ENCODE results near the gene TYROBP.

The TYROBP gene

GRCh38 chr19:35889370-35890112 lies 18.6 kb downstream of the TYROBP start:
- H3K9me2 ChIP-seq (replicated peaks; ENCODE audit: insufficient read depth, low read length), result no peaks in the 10 kb centered on the region
- DNase-seq, result no peak
- TF ChIP-seq EZH2phosphoT487 (IDR thresholded peaks at IDR 0.05; ENCODE audit: low read length), result no peak
- TF ChIP-seq EZH2 (optimal IDR thresholded peaks at IDR 0.05; ENCODE audit: low read depth, low read length), result no peak
- TF ChIP-seq CTCF (IDR thresholded peaks at IDR 0.05; ENCODE audit: low read length), result no peak
- no peaks in the 10 kb centered on the region for H3F3A ChIP-seq (ENCODE audit: insufficient read depth, low read length)
- H3K9me3 ChIP-seq (replicated peaks; ENCODE audit: insufficient read depth, low read length), result no peaks in the 10 kb centered on the region
- no peaks in the 10 kb centered on the region for H3K36me3 ChIP-seq (replicated peaks; ENCODE audit: insufficient read depth, low read length)
- H3K4me1 ChIP-seq (ENCODE audit: low read length), result no peaks in the 10 kb centered on the region
- no peak overlapping the region for H3K9ac ChIP-seq (ENCODE audit: low read length)
- H2AFZ ChIP-seq (ENCODE audit: low read length), result no peak overlapping the region
- H3K79me2 ChIP-seq (ENCODE audit: low read length), result no peaks in the 10 kb centered on the region
- no peaks in the 10 kb centered on the region for H3K27me3 ChIP-seq (replicated peaks; ENCODE audit: insufficient read depth, low read length)
- no peak overlapping the region for H3K4me2 ChIP-seq (ENCODE audit: low read depth, low read length)
- H3K4me3 ChIP-seq (ENCODE audit: low read length), result no peak overlapping the region
- no peaks in the 10 kb centered on the region for H4K20me1 ChIP-seq (ENCODE audit: insufficient read depth, low read length)
- H3K27ac ChIP-seq (ENCODE audit: low read length), result no peak overlapping the region

GRCh38 chr19:35888398-35888797 lies 19.7 kb downstream of the TYROBP start:
- Histone ChIP-seq H3K9ac (ENCODE audit: low read length) (no peak overlapping the region), H3F3A (ENCODE audit: insufficient read depth, low read length) (no peaks in the 10 kb centered on the region), H3K4me3 (ENCODE audit: low read length) (no peak overlapping the region), H3K79me2 (ENCODE audit: low read length) (no peaks in the 10 kb centered on the region), H2AFZ (ENCODE audit: low read length) (no peak overlapping the region), H3K27ac (ENCODE audit: low read length) (no peak overlapping the region), H3K36me3 (replicated peaks; ENCODE audit: insufficient read depth, low read length) (no peaks in the 10 kb centered on the region), H3K9me2 (replicated peaks; ENCODE audit: insufficient read depth, low read length) (no peaks in the 10 kb centered on the region), H3K27me3 (replicated peaks; ENCODE audit: insufficient read depth, low read length) (no peaks in the 10 kb centered on the region; the same call in 1 of the 2 replicates), H3K4me2 (ENCODE audit: low read depth, low read length) (no peak overlapping the region), H4K20me1 (ENCODE audit: insufficient read depth, low read length) (no peaks in the 10 kb centered on the region), H3K4me1 (ENCODE audit: low read length) (no peaks in the 10 kb centered on the region), H3K9me3 (replicated peaks; ENCODE audit: insufficient read depth, low read length) (no peaks in the 10 kb centered on the region)
- TF ChIP-seq EZH2phosphoT487 (IDR thresholded peaks at IDR 0.05; ENCODE audit: low read length), result no peak
- no peak for TF ChIP-seq CTCF (IDR thresholded peaks at IDR 0.05; ENCODE audit: low read length)
- TF ChIP-seq EZH2 (optimal IDR thresholded peaks at IDR 0.05; ENCODE audit: low read depth, low read length), result no peak
- DNase-seq, result no peak

- TF ChIP-seq EZH2 (optimal IDR thresholded peaks at IDR 0.05; ENCODE audit: low read depth, low read length), result no peak
- Histone ChIP-seq H3K36me3 (replicated peaks; ENCODE audit: insufficient read depth, low read length) (no peaks in the 10 kb centered on the region), H3K4me3 (ENCODE audit: low read length) (no peak overlapping the region), H3K27ac (ENCODE audit: low read length) (no peak overlapping the region), H3K79me2 (ENCODE audit: low read length) (no peaks in the 10 kb centered on the region), H3F3A (ENCODE audit: insufficient read depth, low read length) (no peaks in the 10 kb centered on the region), H3K9me3 (replicated peaks; ENCODE audit: insufficient read depth, low read length) (no peaks in the 10 kb centered on the region), H3K4me2 (ENCODE audit: low read depth, low read length) (no peak overlapping the region), H3K9ac (ENCODE audit: low read length) (no peak overlapping the region), H3K27me3 (replicated peaks; ENCODE audit: insufficient read depth, low read length) (no peaks in the 10 kb centered on the region; the same call in none of the 2 replicates), H3K9me2 (replicated peaks; ENCODE audit: insufficient read depth, low read length) (no peaks in the 10 kb centered on the region), H4K20me1 (ENCODE audit: insufficient read depth, low read length) (no peaks in the 10 kb centered on the region), H2AFZ (ENCODE audit: low read length) (no peak overlapping the region), H3K4me1 (ENCODE audit: low read length) (no peaks in the 10 kb centered on the region)
- no peak for DNase-seq
These were observed 20.9 kb downstream of the TYROBP start for GRCh38 chr19:35887197-35887596.

GRCh38 chr19:35885904-35886303 lies 22.2 kb downstream of the TYROBP start:
- H3K36me3 ChIP-seq (replicated peaks; ENCODE audit: insufficient read depth, low read length), result no peaks in the 10 kb centered on the region
- H3K4me3 ChIP-seq (ENCODE audit: low read length), result no peak overlapping the region
- no peaks in the 10 kb centered on the region for H3K4me1 ChIP-seq (ENCODE audit: low read length)
- no peak overlapping the region for H3K4me2 ChIP-seq (ENCODE audit: low read depth, low read length)
- no peak overlapping the region for H3K27ac ChIP-seq (ENCODE audit: low read length)
- H3K27me3 ChIP-seq (replicated peaks; ENCODE audit: insufficient read depth, low read length), result peaks cover 9% of the 10 kb centered on the region
- H3K9ac ChIP-seq (ENCODE audit: low read length), result no peak overlapping the region
- no peaks in the 10 kb centered on the region for H3F3A ChIP-seq (ENCODE audit: insufficient read depth, low read length)
- no peak overlapping the region for H2AFZ ChIP-seq (ENCODE audit: low read length)
- no peaks in the 10 kb centered on the region for H3K79me2 ChIP-seq (ENCODE audit: low read length)
- H4K20me1 ChIP-seq (ENCODE audit: insufficient read depth, low read length), result no peaks in the 10 kb centered on the region
- no peaks in the 10 kb centered on the region for H3K9me2 ChIP-seq (replicated peaks; ENCODE audit: insufficient read depth, low read length)
- no peaks in the 10 kb centered on the region for H3K9me3 ChIP-seq (replicated peaks; ENCODE audit: insufficient read depth, low read length)
- TF ChIP-seq CTCF (IDR thresholded peaks at IDR 0.05; ENCODE audit: low read length) (no peak), EZH2 (optimal IDR thresholded peaks at IDR 0.05; ENCODE audit: low read depth, low read length) (no peak), EZH2phosphoT487 (IDR thresholded peaks at IDR 0.05; ENCODE audit: low read length) (no peak)
- no peak for DNase-seq

Measured in MM.1S (cell line).